ELF-1 (cell line): ENCODE measurements around the gene SLC12A7.
"Not testable (repeated sequence)": the region's sequence is repeated elsewhere in the genome, so short reads cannot be mapped to it uniquely, and the experiment has no call there.

ENCODE experiments used
- DNase-seq: peaks from one replicate; pipeline ENCODE4 v3.0.0-alpha.2; 2016; ENCODE audit warnings: low read depth, low spot score

The SLC12A7 gene

DNA sequence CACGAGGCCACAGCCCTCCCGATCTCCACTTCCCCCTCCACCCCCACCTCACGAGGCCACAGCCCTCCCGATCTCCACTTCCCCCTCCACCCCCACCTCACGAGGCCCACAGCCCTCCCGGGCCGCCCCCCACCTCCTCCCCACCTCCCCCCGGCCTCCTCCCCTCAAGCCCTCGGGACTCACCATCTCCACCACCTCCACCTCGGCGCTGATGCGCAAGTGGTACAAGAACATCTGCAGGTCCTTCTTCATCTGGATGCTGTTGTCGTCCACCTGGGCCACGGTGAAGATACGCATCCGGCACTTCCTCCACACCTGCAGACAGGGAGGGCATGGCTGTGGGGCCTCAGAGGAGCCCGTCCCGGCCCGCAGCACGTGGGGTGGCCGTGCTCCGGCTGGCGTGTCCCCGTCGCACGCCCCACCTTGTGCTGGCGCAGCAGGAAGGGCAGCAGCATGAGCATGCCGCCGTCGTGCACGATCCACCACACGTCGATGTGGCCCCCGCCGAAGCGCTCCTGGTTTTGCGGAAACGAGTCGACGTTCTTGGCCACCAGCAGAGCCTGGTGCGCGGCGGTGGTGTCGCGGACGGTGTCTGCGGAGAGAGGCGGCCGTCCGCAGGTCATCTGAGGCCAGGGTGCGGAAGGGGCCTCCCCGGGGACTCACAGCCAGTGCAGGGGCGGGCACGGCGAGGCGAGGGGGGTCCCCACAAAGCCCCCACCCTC, 48.0 kb downstream of the SLC12A7 start:
- no peak for DNase-seq

DNA sequence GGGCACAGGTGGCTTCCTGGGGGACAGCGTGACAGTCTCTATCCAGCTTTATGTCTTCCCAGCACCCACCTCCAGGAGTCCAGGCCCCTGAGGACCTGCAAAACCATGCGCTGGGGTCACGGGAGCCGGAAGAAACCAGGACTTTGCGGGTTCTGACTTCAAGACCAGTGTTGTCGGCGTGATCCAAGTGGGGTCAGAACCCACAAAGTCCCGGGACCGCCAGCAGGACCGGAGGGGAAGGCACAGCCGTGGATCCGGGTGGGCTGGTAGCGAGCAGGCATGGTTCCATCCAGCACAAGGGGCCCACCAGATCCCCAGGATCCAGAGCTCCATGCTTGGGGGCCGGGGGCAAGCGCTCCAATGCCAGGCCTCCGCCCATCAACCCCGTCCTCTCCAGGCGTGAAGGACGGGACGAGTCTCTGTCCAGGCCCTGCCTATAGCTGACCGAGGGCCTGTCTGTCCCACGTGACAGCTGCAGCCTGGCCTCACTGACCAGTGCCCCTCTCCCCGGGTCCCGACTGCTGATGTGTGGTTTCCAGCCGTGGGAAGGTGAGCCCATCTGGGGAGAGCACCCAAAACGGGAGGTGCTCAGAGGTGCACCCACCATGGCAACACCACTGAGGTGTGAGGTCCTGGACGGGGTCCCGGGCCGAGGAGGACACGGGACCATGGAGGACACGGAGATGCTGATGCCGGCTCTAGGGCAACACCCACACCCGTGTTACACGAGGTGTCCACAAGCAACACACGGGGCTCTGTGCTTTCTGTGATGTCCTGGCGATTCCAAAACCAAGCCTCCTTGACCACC, 48.9 kb downstream of the SLC12A7 start:
- no peak for DNase-seq

DNA sequence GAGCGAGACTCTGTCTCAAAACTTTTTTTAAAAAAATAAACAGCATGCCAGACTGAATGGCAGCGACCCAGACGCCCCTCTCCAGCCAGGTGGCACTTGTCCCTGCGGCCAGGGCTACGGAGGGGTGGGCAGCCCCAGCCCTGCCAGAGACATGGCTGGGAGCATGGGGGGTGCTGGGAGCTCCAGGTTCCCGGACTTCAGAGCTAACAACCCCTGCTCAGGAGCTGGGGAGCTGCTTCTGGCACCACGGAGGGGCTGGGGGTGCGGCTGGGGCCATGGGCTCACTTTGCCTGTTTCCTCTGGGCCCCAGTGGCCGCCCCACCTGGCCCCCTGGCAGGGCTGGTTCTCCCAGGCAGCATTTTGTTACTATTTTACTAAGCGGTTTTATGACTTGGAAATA, 49.9 kb downstream of the SLC12A7 start:
- no peak for DNase-seq

DNA sequence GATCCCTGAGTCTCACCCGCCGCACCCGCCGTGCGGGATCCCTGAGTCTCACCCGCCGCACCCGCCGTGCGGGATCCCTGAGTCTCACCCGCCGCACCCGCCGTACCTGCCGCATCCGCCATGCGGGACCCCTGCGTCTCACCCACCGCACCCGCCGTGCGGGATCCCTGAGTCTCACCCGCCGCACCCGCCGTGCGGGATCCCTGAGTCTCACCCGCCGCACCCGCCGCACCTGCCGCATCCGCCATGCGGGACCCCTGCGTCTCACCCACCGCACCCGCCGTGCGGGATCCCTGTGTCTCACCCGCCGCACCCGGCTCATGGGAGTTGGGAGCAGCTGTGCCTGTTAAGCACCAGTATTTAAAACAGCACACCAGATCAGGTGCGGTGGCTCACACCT, 50.6 kb downstream of the SLC12A7 start:
- not testable (repeated sequence) for DNase-seq

DNA sequence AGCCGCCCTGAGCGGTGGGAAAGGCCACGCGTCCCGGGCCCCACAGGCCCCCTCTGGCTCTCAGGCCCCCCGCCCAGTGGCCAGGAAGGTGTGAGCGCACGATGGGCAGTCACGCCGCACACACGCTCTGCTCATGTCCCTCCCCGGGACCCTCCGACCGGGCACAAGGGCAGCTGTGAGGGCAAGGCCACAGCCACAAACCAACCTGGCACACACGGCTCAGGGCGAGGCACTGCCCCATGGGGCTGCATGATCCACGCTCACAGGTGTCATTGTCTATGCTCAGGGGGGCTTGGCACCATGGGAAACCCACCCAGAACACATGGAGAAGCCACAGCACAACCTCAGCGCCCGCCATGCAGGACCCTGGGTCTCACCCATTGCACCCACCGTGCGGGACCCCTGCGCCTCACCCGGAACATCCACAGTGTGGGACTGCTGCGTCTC, 51.3 kb downstream of the SLC12A7 start:
- no peak for DNase-seq

DNA sequence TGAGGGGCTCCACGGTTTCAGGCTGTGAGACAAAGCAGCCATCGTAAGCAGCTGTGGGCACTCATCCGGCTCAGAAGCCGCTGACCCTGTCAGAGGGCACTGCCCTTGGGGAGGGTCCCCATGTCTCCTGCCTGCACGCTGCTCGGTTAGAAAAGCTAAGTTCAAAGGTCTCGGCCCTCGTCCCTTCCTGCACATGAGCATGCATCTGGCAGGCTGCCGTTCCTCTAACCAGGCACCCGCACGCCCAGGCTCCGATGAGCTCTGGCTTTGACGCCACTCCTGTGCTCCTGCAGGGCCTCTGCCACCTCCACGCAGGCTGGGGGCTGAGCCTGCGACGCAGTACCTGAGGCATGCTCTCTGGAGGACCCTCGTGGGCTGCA, 52.0 kb downstream of the SLC12A7 start:
- DNase-seq, result no peak

DNA sequence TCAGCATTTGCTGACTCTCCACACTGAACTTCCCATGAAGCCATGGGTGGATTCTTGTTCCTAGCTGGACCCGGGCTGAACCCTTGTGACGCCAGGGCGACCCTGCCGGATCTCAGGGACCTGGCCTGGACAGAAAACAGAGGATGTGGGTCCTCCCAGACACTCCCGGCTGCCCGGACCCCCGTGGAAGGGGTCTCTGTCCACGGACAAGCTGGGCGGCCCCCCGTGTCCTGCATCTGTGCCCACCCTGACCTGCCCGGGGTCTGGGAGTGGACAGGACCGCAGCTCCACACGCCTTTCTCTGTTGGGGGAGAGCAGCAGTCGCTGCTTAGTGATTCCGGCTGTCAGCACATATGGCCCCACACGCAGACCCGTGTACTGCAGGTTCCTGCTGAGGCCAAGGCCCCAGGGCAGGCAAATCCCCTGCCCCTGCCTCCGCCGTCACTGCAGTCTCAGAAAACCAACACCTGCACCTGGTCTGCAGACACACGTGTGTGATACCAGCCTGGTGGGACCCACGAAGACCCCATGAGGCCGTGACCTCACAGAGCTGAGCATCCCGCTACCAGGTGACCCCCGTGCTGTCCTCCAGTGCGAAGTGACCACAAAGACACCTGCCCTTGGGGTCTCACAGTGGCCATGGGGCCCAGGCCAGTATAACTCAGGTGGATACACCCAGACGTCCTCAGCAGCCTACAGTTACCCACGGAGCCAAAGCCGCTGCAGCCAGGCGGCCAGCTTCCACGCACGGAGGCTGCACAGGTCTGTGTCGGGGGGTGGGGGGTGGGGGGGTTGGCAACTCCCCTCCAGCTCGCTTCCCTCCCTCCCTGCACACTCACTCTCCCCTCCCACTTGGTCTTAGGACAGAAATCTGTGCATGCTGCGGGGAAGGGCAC, 52.6 kb downstream of the SLC12A7 start:
- no peak for DNase-seq

DNA sequence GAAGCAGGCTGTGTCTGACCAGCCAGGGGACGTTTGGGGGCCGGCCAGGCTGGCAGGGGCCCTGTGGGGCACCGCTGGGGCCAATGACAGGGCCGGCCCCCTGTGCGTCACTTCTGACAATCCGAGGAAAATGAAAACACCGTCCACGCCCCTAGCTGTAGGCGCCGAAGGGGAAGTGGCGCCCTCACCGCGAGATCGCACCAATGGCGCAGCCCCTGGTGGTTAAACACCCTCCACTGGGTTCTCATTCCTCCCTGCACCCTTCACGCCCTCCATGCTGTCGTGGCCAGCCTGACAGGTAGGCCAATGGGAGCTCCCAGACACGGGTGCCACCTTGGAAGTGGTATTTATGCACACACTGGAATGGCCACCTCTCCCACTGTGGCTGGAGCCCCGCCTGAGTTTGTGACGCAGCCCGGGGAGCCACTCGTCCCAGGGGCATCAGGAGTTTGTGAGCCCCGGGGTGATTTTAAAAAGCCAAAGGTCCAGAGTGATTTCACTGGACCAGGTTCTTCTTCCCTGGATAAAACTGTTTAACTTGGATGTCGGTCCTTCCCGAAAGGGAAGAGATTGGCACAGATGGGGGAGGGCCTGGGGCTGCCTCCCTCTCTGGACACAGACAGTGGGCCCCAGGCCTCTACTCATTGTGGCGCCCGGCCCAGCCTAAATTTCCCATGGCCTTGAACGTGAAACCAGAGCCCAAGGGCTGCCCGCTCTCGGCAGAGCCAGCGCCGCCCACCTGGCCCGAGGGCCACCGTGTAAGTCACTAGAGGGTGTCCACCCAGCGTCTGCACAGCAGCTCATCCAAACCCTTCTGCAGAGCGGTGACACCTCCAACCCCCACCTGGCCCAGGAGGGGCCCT, 53.5 kb downstream of the SLC12A7 start:
- no peak for DNase-seq

DNA sequence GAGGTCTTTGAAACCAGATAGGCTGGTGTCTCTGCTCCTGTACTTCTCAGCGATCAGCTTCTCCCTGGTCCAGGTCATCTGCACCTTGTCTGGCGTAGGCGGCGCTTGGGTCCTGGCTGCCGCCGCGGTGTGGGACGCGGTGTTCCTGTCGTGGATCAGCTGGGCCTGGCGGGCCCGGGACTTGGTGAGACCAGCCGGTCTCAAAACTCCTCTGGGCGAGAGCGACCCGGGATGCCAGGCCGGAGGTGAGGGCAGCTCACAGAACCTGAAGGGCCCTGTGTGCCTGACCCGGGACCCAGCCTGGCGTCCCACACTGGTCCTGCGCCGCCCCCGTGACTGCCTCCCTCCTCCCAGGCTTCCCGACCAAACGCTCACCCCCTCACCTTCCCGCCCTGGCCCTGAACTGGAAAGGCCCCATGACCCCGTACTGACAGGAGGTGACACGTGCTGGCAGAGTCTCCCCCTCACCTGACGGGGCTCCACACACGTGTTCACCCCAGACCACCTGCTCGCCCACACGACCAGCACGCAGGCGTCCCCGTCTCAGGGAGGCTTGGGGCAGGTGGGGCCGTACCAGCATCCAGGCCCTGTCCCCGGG, 54.3 kb downstream of the SLC12A7 start:
- no peak for DNase-seq

DNA sequence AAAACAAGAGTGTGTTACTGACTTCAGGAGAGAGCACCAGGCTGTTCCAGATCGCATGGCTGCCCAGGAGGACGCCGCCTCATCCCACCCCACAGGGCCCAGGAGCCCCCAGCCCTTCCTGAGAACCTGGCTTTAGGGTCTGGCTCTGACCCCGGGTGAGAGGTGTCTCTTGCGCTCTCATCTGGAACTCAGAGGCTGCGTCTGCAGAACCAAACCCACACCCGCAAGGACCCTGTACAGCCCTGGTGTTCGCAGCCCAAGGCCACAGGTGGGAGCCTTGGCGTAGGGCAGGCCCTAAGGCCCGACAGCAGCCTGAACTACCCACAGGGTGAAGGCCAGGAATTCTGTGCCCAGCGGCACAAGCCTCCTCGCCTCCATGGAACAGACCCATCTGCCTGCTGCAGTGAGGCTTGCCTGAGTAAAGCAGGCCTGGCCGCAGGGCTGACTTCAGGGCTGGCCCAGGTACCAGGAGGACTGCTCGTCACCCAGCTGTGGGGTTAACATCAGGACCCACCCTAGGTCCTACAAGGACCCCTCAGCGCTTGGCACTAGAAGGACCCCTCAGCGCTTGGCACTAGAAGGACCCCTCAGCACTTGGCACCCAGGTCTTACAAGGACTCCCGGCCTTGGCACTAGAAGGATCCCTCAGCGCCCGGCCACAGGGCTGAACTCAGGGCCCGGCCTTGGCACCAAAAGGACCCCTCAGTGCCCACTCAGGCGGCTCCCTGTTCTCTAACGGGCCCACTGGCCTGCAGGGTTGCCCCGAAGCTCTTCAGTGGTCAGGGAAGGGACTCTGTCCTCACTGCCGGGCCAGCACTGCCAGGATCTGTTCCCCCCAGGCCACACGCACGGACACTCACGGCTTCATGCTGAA, 55.0 kb downstream of the SLC12A7 start:
- DNase-seq, result no peak

DNA sequence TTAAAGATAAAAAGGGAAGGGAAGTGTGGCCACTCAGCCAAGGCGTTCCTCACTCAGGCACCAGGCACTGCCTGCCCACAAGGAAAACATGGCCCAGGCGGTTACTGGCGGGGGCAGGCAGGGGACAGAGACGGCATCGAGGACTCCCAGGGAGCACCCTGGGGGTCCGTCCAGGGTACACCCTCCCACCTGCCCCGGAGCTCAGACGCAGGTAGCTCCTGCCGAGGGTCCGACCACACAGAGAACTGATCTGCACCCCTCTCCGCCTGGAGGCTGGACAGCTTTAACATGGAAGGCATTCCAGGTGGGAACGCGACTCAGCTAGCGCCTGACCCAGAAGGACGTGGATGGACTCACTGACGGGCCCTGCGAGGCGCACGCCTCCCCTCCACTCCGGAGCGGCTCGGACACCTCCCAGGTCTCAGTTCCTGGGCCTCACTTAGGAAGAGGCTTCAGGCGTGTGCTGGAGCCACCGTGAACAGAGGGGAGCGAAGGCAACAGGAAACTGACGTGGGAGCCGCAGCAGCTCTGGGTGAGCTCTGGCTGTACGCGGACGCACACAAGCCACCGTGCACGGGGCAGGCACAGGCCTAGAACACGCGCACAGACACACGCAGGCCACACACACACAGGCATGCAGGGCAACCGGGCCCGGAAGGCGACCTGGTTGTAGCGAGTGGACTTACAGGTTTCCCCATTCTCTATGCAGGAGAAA, 55.8 kb downstream of the SLC12A7 start:
- DNase-seq, result no peak

DNA sequence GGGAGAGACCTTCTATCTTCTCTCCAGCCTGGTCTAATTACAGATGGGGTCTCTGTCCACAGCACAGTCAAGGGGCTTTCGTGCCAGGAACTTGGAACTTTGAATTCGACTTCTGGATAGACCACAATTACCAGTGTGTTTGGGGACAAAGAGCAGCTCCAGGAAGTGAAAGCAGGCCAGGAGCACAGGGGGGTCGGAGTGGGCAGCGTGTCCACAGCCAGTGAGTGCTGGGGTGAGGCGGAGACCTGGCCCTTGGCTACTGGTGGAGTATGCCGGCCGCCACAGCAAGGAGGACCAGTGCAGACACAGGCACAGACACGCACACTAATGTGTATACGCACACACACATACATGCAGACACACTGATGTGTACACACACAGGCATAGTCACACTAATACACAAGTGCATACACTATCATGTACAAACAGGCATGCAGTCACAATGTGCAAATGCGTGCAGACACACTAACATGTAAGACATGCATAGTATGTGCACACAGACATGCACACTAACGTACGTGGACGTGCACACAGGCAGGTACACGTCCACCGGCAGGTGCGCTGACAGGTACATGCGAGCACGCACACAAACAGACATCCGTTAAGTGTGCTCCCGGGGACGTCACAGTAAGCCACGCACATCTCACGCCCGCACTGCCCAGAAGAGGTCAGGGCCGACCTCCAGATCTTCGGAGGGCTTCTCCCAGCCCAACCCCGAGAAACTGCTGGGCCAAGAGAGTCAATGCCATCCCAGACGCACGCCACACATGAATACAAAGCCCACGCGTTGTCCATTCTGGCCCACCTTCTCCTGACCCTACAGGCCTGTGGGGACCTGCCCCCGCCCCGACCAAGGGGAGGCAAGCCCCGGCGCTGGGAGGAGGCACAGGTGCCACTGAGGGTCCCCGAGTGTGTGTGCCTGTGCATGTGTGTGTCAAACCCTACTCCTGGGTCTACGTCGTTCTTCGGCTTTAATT, 56.8 kb downstream of the SLC12A7 start:
- DNase-seq, result no peak

DNA sequence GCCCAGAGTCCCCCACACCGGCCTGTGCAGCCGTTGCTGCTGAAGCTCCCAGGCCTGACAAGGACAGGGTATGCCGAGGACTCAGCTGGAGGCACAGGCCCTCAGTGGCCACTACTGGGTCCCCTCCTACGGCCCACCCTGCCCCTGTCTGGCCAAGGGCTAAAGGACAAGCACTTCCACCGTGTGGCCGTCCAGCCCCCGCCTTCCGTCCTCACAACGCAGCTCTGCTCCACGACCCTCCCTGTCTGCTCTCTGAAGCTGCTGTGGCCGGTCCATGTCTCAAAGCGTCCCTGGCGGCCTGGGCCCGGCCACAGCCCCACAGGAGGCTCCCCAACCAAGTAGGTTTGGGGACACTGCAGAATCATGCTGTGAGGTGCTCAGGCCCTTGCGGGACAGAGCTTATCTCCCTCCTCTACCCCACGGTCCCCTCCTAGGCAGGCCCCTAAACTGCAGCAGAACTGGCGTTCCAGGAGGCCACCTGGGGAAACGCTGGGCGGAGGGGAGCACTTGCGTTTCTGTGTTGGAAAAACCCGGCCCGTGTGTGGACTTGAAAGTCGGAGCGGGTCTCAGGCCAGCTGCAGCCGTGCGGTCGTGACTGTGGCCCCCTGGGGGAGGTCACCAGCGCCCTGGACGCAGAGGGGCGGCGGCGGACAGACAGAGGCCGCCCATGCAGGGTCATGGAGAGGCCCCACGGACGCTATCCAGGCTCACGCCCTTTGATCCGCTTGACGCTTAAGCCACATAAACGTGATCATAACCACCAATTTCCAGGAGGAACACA, 57.7 kb downstream of the SLC12A7 start:
- no peak for DNase-seq

DNA sequence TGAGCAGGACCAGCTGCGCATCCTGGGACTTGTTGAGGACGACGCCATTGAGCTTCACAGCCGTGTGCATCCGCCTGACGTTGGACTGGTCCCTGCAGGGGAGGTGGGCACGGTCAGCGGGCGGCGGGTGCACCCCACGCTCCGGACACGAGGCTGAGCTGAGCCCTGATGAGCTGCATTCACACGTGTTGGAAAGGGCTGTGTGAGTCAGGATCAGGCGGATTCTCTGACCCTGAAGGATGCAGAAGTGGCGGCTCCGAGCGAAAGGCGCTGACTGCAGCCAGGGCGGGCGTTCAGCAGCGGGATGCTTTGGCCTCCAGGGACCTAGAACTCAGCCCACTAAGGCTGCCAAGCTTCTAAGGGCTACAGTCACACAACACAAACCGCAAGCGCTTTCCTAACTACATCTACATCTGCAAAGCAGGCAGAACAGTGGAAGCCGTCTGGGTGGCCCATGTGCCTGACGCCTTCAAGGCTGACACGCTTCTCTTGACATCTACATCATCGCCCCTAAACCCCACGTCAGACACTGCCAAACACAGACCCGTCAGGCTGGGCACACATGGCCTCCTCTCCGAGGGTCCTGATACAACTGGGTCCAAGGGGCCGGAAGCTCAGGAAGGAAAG, 58.4 kb downstream of the SLC12A7 start:
- no peak for DNase-seq

DNA sequence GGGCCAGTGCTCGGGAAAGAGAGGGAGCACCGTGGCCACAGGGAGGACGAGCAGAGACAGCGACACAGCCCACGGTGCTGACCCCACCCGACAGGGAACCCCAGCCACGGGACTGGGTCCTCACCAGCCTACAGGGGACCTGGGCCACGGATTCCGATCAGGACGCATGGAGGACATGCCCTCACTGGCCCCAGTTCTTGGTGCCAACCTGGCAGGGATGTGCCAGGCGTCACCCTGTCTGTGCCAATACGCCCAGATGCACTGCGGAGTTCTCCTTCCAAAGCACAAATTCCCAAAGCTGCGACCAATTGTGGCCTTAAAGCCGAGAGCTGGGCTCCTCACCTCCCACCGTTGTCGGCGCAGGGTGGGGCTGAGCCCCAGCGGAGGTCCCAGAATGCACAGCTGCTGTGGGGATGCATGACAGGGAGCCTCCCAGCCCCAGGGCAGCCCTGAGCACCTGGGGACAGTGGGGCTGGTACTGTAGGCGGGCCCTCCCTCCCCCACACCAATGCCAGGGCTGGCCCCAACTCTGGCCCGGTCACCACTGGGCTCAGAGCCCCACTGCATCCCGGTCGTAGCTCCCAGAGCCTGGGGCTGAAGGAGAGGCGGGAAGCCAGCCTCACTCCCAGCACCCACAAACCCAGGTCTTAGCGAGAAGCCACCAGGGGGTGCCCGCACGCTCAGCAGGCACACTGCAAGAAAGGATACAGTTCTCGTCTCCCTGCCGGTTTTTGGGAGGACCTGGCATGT, 59.0 kb downstream of the SLC12A7 start:
- no peak for DNase-seq

DNA sequence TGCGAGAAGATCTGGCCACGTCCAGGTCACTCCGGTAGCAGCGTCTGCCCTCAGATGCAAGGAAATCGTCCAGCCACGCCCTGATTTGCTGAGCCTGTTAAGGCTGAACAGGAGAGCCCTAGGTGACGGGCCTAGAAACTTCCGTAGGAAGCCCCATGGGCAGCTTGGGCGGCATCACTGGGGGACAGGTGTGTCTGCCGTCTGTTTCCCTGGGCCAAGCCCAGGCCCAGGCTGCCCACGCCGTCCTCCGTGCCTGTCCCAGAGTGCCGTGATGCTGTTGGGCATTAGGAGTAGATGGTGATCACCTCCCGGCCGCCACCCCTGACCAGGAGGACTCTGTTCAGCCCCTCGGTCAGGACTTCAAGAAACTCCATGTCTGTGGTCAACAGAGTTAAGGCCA, 59.8 kb downstream of the SLC12A7 start:
- no peak for DNase-seq
